Measurements from ENCODE around the gene POLD2. TPM values are rescaled to one million over a fixed set of nuclear protein-coding genes. Genes with fewer than 3 reads are reported as not detected.

POLD2 gene
- total RNA-seq, 1 experiment from 2014 or later, result 131 TPM

DNA sequence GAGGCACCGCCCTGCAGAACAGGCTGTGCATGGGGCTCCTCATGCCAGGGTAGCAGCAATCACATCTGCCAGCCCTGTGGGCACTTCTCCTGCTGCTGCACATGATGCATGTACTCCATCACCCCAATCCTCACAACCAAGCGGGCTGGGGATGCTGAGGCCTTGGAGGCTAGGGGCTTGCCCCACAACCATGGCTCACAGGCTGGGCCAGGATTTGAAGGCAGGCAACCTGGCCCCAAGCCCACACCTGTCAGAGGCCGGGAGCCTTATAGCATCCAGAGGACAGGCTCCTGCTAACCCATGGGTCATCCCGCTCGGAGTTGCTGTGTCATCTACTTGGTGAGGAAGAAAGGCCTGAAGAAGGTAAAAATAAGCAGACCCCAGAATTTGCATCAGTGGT, 43.2 kb downstream of the POLD2 start:
- H3K4me3 Mint-ChIP-seq, result no peak overlapping the region
- WGBS (ENCODE audit: extremely low coverage, insufficient read length, low lambda C conversion rate), result no CpG with 5 or more reads among the region's 5 CpGs
- H3K27ac Mint-ChIP-seq, result no peak overlapping the region

More for the DNA sequence above, 43.2 kb downstream of the POLD2 start:
- Histone ChIP-seq H2BK20ac (ENCODE audit: low read depth, low read length, poor library complexity, severe bottlenecking) (no peak overlapping the region), H3K4me1 (ENCODE audit: insufficient read depth, low read length) (peaks cover 4% of the 10 kb centered on the region; the same call in 1 of the 2 replicates), H2BK5ac (ENCODE audit: insufficient read length, low read length) (no peak overlapping the region), H2BK15ac (ENCODE audit: low read depth, low read length) (no peak overlapping the region), H3K14ac (ENCODE audit: insufficient read depth, low read length) (no peak overlapping the region), H4K91ac (ENCODE audit: insufficient read length, low read depth, low read length) (no peak overlapping the region), H3K9ac (ENCODE audit: extremely low read depth, insufficient read length, low read length) (no peak overlapping the region), H4K20me1 (ENCODE audit: control insufficient read depth, insufficient read depth, insufficient read length) (no peaks in the 10 kb centered on the region), H3K9me3 (ENCODE audit: control insufficient read depth, low read depth, low read length) (no peaks in the 10 kb centered on the region), H3T11ph (ENCODE audit: low read length) (no peak overlapping the region), H3K23me2 (ENCODE audit: insufficient read length, low read depth, low read length, poor library complexity, severe bottlenecking) (no peaks in the 10 kb centered on the region), H2BK120ac (ENCODE audit: low read depth, low read length, poor library complexity, severe bottlenecking) (no peak overlapping the region), H2AK5ac (ENCODE audit: insufficient read length, low read length) (no peak overlapping the region), H3K79me2 (ENCODE audit: insufficient read depth, low read length) (no peaks in the 10 kb centered on the region), H3K23ac (ENCODE audit: insufficient read length, low read depth, low read length) (no peak overlapping the region), H2AFZ (ENCODE audit: low read length) (no peak overlapping the region), H2BK12ac (ENCODE audit: insufficient read length, low read depth, low read length) (no peak overlapping the region), H3K18ac (ENCODE audit: insufficient read length, low read depth, low read length) (no peak overlapping the region), H3K56ac (ENCODE audit: insufficient read length, low read depth, low read length) (no peak overlapping the region), H3K79me1 (ENCODE audit: insufficient read depth, low read depth, low read length, poor library complexity, severe bottlenecking) (no peaks in the 10 kb centered on the region), H3K4ac (ENCODE audit: low read depth, low read length) (no peak overlapping the region), H4K5ac (ENCODE audit: insufficient read length, low read depth, low read length) (no peak overlapping the region), H3K27ac (ENCODE audit: insufficient read length, low read depth, low read length) (no peak overlapping the region), H4K8ac (replicated peaks; ENCODE audit: insufficient read length, low read depth, low read length) (no peak overlapping the region), H3K27me3 (ENCODE audit: insufficient read depth, low read length) (no peaks in the 10 kb centered on the region; the same call in 1 of the 2 replicates), H3K4me2 (ENCODE audit: insufficient read depth, insufficient read length, low read length) (no peak overlapping the region)
- H3K4me1 Mint-ChIP-seq, result peaks cover 9 to 16% of the 10 kb centered on the region in 2 experiments; a peak in 2 of 4 replicates
- H3K36me3 Mint-ChIP-seq (ENCODE audit: insufficient read depth in 1 of 3, low read depth in 3 of 3), result peaks cover 15 to 47% (median 45%) of the 10 kb centered on the region in 3 experiments
- H3K27me3 Mint-ChIP-seq (ENCODE audit: low read depth), result peaks cover 14% of the 10 kb centered on the region
- TF ChIP-seq, protein P1, sequence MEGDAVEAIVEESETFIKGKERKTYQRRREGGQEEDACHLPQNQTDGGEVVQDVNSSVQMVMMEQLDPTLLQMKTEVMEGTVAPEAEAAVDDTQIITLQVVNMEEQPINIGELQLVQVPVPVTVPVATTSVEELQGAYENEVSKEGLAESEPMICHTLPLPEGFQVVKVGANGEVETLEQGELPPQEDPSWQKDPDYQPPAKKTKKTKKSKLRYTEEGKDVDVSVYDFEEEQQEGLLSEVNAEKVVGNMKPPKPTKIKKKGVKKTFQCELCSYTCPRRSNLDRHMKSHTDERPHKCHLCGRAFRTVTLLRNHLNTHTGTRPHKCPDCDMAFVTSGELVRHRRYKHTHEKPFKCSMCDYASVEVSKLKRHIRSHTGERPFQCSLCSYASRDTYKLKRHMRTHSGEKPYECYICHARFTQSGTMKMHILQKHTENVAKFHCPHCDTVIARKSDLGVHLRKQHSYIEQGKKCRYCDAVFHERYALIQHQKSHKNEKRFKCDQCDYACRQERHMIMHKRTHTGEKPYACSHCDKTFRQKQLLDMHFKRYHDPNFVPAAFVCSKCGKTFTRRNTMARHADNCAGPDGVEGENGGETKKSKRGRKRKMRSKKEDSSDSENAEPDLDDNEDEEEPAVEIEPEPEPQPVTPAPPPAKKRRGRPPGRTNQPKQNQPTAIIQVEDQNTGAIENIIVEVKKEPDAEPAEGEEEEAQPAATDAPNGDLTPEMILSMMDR (conservative IDR thresholded peaks at IDR 0.05), result no peak
- DNase-seq, result no peak
- no peaks in the 10 kb centered on the region for H3K9me3 Mint-ChIP-seq
